GM19351 (cell line): ENCODE results near the gene KCNG1.
"Not testable (repeated sequence)": the region's sequence is repeated elsewhere in the genome, so short reads cannot be mapped to it uniquely, and the experiment has no call there.

Experiments used
- ATAC-seq: cut with Tn5 transposase; IDR thresholded peaks from one replicate; pipeline ENCODE4 v1.9.1; 2021; ENCODE audit warnings: mild to moderate bottlenecking, moderate library complexity; ENCODE audit not compliant: unreplicated experiment

Gene KCNG1

GRCh38 chr20:50987493-50988210 lies 35.3 kb downstream of the KCNG1 start:
- no peak for ATAC-seq

- no peak for ATAC-seq
Measured at GRCh38 chr20:50983321-50983720, 39.6 kb downstream of the KCNG1 start.

- ATAC-seq: no peak
Measured at GRCh38 chr20:50982363-50982762, 40.5 kb downstream of the KCNG1 start.

GRCh38 chr20:50981714-50982048 lies 41.2 kb downstream of the KCNG1 start:
- no peak for ATAC-seq

GRCh38 chr20:50980851-50981713 lies 41.8 kb downstream of the KCNG1 start:
- ATAC-seq: no peak

GRCh38 chr20:50980071-50980681 lies 42.7 kb downstream of the KCNG1 start:
- ATAC-seq: no peak

GRCh38 chr20:50978533-50978932 lies 44.4 kb downstream of the KCNG1 start:
- not testable (repeated sequence) for ATAC-seq

- no peak for ATAC-seq
Measured at GRCh38 chr20:50977066-50978021, 45.6 kb downstream of the KCNG1 start.

- ATAC-seq: no peak
Measured at GRCh38 chr20:50975701-50976330, 47.1 kb downstream of the KCNG1 start.

GRCh38 chr20:50969912-50970311 lies 53.0 kb downstream of the KCNG1 start:
- no peak for ATAC-seq

GRCh38 chr20:50969435-50969834 lies 53.5 kb downstream of the KCNG1 start:
- ATAC-seq: no peak

- no peak for ATAC-seq
Measured at GRCh38 chr20:50968289-50968688, 54.6 kb downstream of the KCNG1 start.

- ATAC-seq: no peak
Measured at GRCh38 chr20:50967586-50967985, 55.3 kb downstream of the KCNG1 start.

- ATAC-seq: no peak
Measured at GRCh38 chr20:50959543-50960126, 63.3 kb downstream of the KCNG1 start.

GRCh38 chr20:50958615-50959542 lies 64.0 kb downstream of the KCNG1 start, which contains the start of gene MOCS3:
Gene MOCS3 (plus strand): TSS chr20:50958818. CDS start chr20:50958843, 25 bp downstream.
- peak; percentile 69 for ATAC-seq

GRCh38 chr20:50957798-50958614 lies 64.9 kb downstream of the KCNG1 start, which contains the start of gene DPM1:
Gene DPM1 (minus strand): TSS chr20:50958532. CDS start chr20:50958523, 9 bp downstream.
- ATAC-seq: peak; percentile 79

- no peak for ATAC-seq
Measured at GRCh38 chr20:50957276-50957675, 65.6 kb downstream of the KCNG1 start.

GRCh38 chr20:50953821-50954220 lies 69.1 kb downstream of the KCNG1 start:
- ATAC-seq: no peak
